Nucleus accumbens (tissue), 56 donors: ENCODE results near the gene PRSS21.

Experiments used
- DNase-seq, 56 donors: peaks; one replicate each; lab custom pipeline; 2025; lab: John Stamatoyannopoulos, UW

Gene PRSS21

GRCh38 chr16:2858245-2859025 lies 41.4 kb downstream of the PRSS21 start:
- DNase-seq: no peak

- DNase-seq: no peak
Observed at GRCh38 chr16:2859686-2860265, 42.7 kb downstream of the PRSS21 start.

GRCh38 chr16:2860826-2861567 lies 44.0 kb downstream of the PRSS21 start:
- DNase-seq: no peak

- no peak for DNase-seq
Observed at GRCh38 chr16:2865651-2866050, 48.6 kb downstream of the PRSS21 start.

GRCh38 chr16:2866431-2866830 lies 49.4 kb downstream of the PRSS21 start:
- DNase-seq: no peak

GRCh38 chr16:2867661-2867986 lies 50.6 kb downstream of the PRSS21 start:
- no peak for DNase-seq

GRCh38 chr16:2867987-2868789 lies 51.2 kb downstream of the PRSS21 start:
- peak in 55 of 56 donors; percentile 45 to 99 (median 89) for DNase-seq
